Activated T-cell treated with anti-CD3 and anti-CD28 coated beads, Interleukin-2, amount 50 U/mL, for 4 hours (primary cell): Measurements from ENCODE around the gene KIAA0930. TPM values are rescaled to one million over a fixed set of nuclear protein-coding genes. Genes with fewer than 3 reads are reported as not detected.

Experiments used
- ATAC-seq, 2 donors: fragments of 200-7000 bp; cut with Tn5 transposase; one replicate each; pipeline ENCODE4 v1.10.0; 2021
- DNase-seq: peaks from one replicate; pipeline ENCODE4 v3.0.0-alpha.2; 2020
- H3K27me3 Mint-ChIP-seq: one replicate; pipeline ENCODE4 v1.8.0; 2021; ENCODE audit warnings: low read depth, mixed read lengths
- H3K36me3 Mint-ChIP-seq: one replicate; pipeline ENCODE4 v1.8.0; 2022; ENCODE audit warnings: mixed read lengths; ENCODE audit not compliant: insufficient read depth
- H3K4me1 Mint-ChIP-seq: one replicate; pipeline ENCODE4 v1.8.0; 2021; ENCODE audit warnings: low read depth, mixed read lengths
- H3K4me3 Mint-ChIP-seq: one replicate; pipeline ENCODE4 v1.8.0; 2021; ENCODE audit warnings: mild to moderate bottlenecking, moderate library complexity, mixed read lengths
- H3K9me3 Mint-ChIP-seq: one replicate; pipeline ENCODE4 v1.8.0; 2021; ENCODE audit warnings: mixed read lengths
- total RNA-seq, 3 donors: library from RNA; stranded (reverse); gene quantifications; one replicate each; pipeline ENCODE4 v1.2.1, GENCODE V29; 2021

The KIAA0930 gene
- total RNA-seq, 3 donors from 2014 or later = 46.8 to 52.6 (median 48.8) TPM

DNA sequence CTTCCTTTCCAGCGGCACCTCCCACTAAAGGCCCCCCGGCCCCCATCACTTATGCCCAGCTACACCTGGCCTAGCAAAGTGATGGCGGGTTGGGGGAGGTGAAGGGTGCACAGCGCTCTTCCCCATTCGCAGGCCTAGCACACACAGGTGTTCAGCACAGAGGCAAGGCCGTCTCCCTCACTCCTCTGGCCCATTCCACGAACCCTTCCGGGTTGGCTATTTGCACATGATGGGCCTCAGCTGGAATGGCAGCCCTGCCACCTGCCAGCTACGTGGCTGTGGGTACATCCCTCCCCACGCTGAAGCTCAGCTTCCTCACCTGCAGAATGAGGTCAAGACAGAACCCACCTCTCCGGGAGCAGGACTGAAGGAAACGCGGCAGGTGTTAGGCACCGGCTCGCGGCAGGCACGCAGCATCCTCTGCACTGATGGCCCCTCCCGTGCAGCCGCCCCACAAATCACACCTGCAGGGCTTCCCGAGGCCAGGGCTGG, 4.8 kb downstream of the KIAA0930 start:
- Mint-ChIP-seq H3K27me3 (no peaks in the 10 kb centered on the region), H3K4me1 (peaks cover 35% of the 10 kb centered on the region), H3K9me3 (no peaks in the 10 kb centered on the region), H3K4me3 (no peak overlapping the region), H3K36me3 (peaks cover 15% of the 10 kb centered on the region)
- DNase-seq = no peak
- no peak for ATAC-seq

DNA sequence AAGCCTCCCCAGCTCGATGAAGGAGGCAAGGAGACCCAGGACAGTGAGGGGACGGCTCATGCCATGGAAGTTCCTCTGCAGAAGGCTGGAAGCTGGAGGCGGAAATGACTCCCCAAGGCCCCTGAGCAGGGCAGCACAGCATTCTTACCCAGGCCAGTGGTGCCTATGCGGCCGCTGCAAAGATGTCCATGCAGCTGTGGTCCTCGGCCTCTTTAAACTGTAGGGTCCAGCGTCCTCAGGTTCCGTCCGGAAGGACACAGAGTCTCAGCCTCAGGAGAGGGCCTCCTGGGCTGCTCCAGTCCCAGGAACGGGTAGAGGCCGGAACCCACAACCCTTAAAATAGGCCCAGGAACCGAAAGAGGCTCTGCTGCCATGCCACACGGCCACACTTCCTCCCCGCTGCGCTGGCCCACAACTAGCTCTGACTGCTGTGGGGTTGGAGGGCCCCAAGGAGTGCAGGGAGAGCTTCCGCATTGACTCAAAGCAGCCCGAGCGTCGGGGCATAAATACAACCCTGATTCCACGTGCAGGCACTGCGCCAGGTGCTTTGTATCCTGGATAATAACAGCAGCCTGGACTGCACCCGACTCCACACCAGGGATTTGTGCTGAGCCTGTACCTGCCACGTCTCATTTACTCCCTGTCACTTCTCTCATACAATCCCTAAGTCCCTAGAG, 5.5 kb downstream of the KIAA0930 start:
- no peaks in the 10 kb centered on the region for H3K27me3 Mint-ChIP-seq
- no peak overlapping the region for H3K4me3 Mint-ChIP-seq
- DNase-seq (no peak), ATAC-seq (no peak)
- no peaks in the 10 kb centered on the region for H3K9me3 Mint-ChIP-seq
- H3K4me1 Mint-ChIP-seq = peaks cover 35% of the 10 kb centered on the region
- H3K36me3 Mint-ChIP-seq = peaks cover 15% of the 10 kb centered on the region

DNA sequence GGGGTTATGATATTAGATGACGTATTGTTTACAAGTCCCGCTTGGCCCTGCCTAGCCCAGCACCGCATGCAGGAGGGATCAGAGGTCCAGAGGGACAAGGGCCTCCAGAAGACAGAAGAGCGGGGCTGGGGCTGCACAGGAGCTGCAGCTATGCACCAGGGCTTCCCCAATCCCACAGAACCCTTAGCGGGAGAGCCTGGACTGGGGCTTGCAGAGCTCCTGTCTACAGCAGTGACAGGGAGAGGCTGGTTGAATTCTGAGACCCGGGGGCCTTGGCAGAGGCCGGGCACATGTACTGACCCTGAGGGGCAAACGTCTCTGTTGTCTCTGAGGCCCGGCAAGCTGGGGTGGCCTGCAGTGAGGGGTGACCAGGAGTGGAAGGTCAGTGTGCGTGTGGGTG, 6.9 kb downstream of the KIAA0930 start:
- no peak for ATAC-seq

DNA sequence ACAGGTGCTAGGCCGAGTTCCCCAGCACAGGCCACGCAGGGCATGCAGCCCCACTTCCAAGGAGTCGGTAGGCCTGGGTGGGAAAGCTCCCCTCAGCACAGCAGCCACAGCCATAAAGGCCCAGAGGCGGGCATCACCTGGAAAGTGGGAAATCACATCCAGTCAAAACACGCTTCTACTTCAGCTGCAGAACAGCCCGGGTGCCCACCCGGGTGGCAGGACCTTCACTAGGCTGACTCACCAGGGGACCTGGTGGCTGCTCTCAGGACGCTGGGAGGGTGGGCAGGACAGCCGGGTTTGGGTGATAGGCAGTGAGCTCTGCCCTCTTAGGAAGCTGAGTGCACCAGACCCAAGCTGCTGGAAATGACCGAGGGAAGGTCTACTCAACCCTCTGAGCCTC, 7.3 kb downstream of the KIAA0930 start:
- H3K4me3 Mint-ChIP-seq = no peak overlapping the region
- DNase-seq = no peak
- peaks cover 9% of the 10 kb centered on the region for H3K36me3 Mint-ChIP-seq
- H3K4me1 Mint-ChIP-seq = peaks cover 22% of the 10 kb centered on the region
- H3K27me3 Mint-ChIP-seq = no peaks in the 10 kb centered on the region
- H3K9me3 Mint-ChIP-seq = no peaks in the 10 kb centered on the region
- no peak for ATAC-seq

More for the DNA sequence above, 6.9 kb downstream of the KIAA0930 start:
- Mint-ChIP-seq H3K9me3 (no peaks in the 10 kb centered on the region), H3K4me1 (peaks cover 25% of the 10 kb centered on the region), H3K27me3 (no peaks in the 10 kb centered on the region), H3K4me3 (no peak overlapping the region), H3K36me3 (peaks cover 13% of the 10 kb centered on the region)
- no peak for DNase-seq

DNA sequence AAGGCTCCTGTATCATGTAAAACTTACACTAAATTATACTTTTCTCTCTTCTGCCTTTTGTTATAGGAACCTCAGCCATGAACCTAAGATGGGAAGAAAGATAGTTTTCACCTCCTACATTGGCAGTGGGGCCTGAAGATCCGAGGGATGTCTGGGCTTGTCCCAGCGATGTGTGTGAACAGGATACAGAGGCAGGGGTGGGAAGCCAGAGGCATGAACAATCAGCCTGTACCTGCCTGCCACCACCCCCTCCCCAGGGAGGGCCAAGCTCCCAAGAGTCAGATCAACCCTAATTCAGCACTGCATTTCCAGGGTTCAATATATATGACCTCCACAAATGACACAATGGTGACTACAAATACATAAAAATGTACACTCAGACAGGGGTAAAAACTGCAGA, 9.4 kb downstream of the KIAA0930 start:
- Mint-ChIP-seq H3K4me3 (no peak overlapping the region), H3K4me1 (peaks cover 19% of the 10 kb centered on the region), H3K36me3 (peaks cover 6% of the 10 kb centered on the region), H3K9me3 (no peaks in the 10 kb centered on the region), H3K27me3 (no peaks in the 10 kb centered on the region)
- ATAC-seq (no peak), DNase-seq (no peak)

DNA sequence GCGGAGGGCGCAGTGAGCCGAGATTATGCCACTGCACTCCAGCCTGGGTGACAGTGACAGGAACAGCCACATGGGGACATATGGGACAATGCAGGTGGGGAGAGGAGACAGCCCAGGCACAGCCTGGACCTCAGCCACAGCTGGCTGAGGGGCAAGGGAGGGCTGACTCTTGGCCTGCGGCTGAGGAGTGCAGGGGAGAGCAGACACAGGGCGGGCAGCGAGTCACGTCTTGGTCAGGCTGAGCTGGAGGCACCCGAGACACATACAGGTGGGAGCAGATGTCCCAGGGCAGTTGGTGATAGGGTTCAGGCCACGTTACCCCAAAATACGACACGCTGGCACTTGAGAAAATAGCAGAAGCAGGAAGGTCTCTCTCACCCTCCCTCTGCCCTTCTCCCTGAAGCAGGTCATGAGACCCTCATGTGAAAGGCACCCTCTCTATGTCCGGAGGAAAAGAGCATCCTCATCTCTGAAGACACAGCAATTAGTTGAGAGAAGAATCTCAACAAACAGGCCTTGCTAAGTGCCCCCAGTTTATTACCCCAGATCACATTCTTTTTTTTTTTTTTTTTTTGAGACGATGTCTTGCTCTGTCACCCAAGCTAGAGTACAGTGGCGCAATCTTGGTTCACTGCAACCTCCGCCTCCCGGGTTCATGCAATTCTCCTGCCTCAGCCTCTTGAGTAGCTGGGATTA, 10.5 kb downstream of the KIAA0930 start:
- Mint-ChIP-seq H3K4me3 (no peak overlapping the region), H3K9me3 (no peaks in the 10 kb centered on the region), H3K4me1 (peaks cover 15% of the 10 kb centered on the region), H3K36me3 (peaks cover 6% of the 10 kb centered on the region), H3K27me3 (no peaks in the 10 kb centered on the region)
- DNase-seq (no peak), ATAC-seq (no peak)

DNA sequence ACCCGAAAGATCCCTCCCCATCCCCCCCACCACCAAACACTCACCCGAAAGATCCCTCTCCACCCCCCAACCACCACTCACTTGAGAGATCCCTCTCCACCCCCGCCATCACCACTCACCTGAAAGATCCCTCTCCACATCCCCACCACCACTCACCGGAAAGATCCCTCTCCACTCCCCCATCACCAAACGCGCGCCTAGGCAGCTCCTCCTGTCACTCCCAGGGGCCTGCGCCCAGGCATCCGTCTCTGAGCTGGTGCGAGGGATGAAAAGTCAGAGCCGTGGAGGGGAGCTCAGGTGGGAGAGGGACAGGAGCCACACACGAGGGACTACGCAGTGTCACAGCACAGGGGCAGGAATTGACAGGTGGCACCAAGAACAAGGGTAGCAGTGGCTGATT, 11.5 kb downstream of the KIAA0930 start:
- Mint-ChIP-seq H3K4me1 (peaks cover 12% of the 10 kb centered on the region), H3K9me3 (no peaks in the 10 kb centered on the region), H3K27me3 (no peaks in the 10 kb centered on the region), H3K4me3 (no peak overlapping the region), H3K36me3 (peaks cover 6% of the 10 kb centered on the region)
- DNase-seq = no peak
- no peak for ATAC-seq

DNA sequence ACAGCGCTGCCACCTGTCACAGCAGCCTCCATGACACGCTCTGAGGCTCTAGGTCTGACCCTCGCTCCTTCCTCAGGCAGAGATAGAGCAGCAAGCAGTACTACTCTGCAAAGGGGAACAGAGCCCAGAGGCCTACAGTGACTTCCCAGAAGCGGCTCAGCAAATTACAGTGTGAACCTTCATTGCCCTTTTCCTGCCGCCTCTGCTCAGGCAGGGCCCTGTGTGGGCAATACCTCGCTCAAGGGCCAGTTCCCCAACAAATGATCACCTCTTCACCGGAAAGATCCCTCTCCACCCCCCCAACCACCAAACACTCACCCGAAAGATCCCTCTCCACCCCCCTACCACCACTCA, 12.3 kb downstream of the KIAA0930 start:
- H3K4me3 Mint-ChIP-seq = no peak overlapping the region
- peaks cover 16% of the 10 kb centered on the region for H3K4me1 Mint-ChIP-seq
- H3K36me3 Mint-ChIP-seq = peaks cover 6% of the 10 kb centered on the region
- ATAC-seq = no peak
- H3K27me3 Mint-ChIP-seq = no peaks in the 10 kb centered on the region
- H3K9me3 Mint-ChIP-seq = no peaks in the 10 kb centered on the region
- no peak for DNase-seq

DNA sequence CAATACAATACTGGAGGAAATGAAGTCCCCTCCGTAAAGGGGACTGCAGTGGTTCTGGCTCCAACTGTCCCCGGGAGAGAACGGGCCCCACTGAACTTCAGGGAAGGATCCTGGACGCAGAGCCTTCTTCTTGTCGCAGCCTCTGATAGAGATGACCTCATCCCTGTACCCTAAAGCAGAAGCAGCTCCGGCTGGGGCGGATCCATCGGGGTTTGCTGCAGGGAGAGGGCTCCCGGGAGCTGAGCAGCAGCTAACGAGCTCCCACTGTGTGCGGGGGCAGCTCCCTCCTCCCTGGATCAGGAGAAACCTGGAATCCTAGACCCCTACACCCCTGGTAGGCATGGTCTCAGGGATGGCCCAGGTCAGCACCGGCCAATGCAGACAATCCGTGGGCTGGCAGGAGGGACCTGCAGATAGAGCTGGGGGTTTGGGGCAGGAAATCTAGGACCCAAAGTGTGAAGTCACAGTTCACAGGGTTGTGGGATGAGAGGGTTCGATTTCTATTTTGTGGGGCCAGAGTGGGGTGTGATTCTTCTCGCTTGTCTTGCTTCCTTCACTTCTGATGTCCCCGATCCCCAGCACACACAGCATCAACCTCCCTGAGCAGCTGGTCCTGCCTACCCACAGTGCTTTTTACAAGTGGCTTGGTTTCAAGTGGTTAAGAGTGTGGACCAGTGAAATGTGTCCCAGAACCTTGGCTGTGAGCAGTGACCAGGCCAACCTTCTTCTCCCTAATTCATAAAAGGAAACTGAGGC, 12.9 kb downstream of the KIAA0930 start:
- DNase-seq = no peak
- Mint-ChIP-seq H3K4me1 (peaks cover 19% of the 10 kb centered on the region), H3K27me3 (no peaks in the 10 kb centered on the region), H3K9me3 (no peaks in the 10 kb centered on the region), H3K36me3 (peaks cover 3% of the 10 kb centered on the region), H3K4me3 (no peak overlapping the region)
- ATAC-seq = no peak

DNA sequence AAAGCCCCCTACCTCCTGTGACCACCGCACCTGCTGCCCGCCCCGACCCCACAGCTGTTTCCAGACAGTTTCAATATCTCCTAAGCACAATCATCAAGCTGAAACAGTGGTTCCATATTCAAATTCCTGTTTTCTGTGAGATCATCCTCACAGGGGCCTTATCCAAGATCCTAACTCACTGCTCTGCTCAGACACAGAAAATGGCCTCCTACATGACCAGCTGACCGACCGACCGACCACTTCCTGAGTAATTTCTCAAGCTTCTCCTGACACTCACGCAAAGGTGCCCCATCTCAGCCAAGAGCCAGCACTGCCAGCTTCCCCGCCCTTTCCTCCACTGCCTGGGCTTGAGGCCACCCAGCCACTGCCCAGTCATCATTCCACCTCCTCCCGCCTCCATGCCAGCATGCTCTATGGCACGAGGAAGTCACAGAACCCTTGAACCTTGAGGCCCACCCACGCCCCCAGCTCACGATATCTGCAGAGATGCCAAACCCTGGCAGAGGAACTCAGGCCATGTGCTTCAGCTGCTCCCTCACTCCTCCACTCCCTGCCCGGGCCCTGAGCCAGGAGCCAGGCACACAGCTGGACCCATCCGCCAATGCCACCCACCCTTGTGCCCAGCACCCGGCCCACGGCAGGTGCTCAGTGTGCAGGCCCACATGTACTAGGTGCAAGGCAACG, 14.0 kb downstream of the KIAA0930 start:
- no peak for ATAC-seq
- H3K9me3 Mint-ChIP-seq = no peaks in the 10 kb centered on the region

DNA sequence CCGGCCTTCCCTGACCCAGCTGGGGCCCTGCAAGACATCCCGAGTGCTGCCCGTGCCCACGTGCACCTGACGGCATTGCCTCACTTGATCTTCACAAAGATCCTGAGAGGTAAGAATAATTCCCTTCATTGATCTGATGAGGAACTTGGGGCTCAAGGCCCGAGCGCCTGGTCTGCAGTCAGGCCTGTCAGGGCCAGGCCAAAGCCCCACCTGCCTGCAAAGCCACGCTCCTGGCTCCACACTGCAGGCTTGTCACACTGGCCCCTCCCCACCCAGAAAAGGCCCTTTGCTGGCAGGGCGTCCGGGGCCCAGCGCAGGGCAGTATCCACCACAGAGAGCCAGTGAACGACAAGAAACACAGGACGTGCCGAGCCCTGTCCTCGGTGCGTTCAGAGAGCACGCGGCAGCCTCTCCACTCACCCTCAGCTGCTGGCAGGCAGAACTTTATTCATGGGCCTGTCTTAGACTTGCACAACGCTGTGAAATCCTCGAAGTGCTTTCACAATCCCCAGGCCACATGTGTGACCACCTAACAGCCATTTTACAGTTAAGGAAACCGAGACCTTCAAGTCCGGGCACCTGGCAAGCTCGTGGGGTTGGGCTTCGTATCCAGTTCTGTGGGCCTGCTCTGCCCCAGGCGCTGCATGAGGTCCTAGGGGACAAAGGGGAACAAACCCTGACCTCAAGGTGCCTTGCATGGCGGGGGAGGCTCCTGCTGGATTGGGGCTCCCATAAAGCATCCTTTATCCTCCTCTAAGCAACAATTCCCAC, 14.8 kb downstream of the KIAA0930 start:
- no peaks in the 10 kb centered on the region for H3K27me3 Mint-ChIP-seq
- no peak overlapping the region for H3K4me3 Mint-ChIP-seq
- peaks cover 2% of the 10 kb centered on the region for H3K36me3 Mint-ChIP-seq
- ATAC-seq = no peak
- no peaks in the 10 kb centered on the region for H3K9me3 Mint-ChIP-seq
- peaks cover 22% of the 10 kb centered on the region for H3K4me1 Mint-ChIP-seq
- no peak for DNase-seq

More for the DNA sequence above, 14.0 kb downstream of the KIAA0930 start:
- Mint-ChIP-seq H3K4me1 (peaks cover 22% of the 10 kb centered on the region), H3K27me3 (no peaks in the 10 kb centered on the region), H3K4me3 (no peak overlapping the region), H3K36me3 (peaks cover 2% of the 10 kb centered on the region)
- DNase-seq = no peak

DNA sequence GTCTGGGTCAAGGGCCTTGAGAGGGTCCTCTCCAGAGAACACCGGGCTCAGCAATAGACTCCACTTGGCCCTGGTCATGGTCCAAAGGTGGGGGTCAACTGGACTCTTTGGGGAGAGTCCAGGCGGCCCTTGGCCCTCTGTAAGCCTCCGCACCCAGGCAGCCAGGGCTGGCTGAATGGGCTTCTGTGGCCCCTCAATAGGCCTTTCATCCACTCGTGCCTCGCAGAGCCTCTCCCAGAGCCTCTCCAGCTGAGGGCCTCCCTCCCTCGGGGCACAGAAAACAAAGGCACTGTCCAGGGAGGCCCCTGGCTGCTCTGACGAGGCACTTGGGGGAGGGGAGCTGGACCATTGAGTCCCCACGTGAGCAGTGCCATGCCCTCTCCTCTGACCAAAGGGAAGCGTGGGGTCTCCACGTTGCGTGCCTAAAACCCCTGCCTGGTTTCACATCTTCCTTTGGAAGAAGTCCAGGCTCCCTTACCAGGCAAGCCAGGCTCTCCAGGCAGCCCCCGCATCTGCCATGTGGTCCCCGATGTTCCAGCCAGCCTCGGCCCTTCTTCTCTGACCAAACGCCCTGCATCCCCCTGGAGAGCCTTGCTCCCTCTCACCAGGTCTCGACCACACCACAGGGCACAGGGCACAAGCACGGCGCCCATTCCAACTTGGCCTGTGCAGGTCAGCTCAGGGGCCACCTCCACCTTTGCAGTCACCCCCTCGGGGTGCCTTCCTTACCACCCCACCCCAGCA, 15.5 kb downstream of the KIAA0930 start:
- H3K9me3 Mint-ChIP-seq = no peaks in the 10 kb centered on the region
- ATAC-seq = no peak
- peaks cover 24% of the 10 kb centered on the region for H3K4me1 Mint-ChIP-seq
- no peaks in the 10 kb centered on the region for H3K27me3 Mint-ChIP-seq
- H3K36me3 Mint-ChIP-seq = peaks cover 2% of the 10 kb centered on the region
- DNase-seq = no peak
- no peak overlapping the region for H3K4me3 Mint-ChIP-seq

DNA sequence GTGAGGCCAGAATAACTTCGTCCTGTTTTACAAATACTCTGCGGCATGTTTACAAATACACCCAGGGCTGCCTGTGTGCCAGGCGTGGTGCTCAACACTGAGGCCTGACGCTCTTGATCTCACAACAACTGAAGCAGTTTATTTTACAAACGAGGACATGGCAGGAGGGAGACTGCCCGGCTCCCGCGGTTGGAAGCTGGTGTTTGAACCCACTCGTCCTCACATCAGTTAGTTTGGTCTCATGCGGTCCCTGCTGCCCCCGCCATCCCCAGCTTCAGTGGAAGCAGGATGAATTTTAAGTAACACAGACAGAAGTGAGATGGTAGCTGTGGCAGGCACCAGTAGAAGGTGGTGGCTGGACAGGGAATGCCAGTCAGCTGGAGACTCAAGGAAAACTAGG, 16.4 kb downstream of the KIAA0930 start:
- H3K27me3 Mint-ChIP-seq = no peaks in the 10 kb centered on the region
- H3K36me3 Mint-ChIP-seq = peaks cover 2% of the 10 kb centered on the region
- no peaks in the 10 kb centered on the region for H3K9me3 Mint-ChIP-seq
- no peak for DNase-seq
- H3K4me1 Mint-ChIP-seq = peaks cover 24% of the 10 kb centered on the region
- H3K4me3 Mint-ChIP-seq = no peak overlapping the region
- no peak for ATAC-seq
